Liver (tissue), 9 donors: Measurements from ENCODE around the gene PDE6B. TPM values are rescaled to one million over a fixed set of nuclear protein-coding genes. Genes with fewer than 3 reads are reported as not detected.

ENCODE experiments used
- DNase-seq: peaks from one replicate; pipeline ENCODE4 v3.0.0-alpha.2; 2017; ENCODE audit warnings: low spot score
- H3K27ac ChIP-seq, 2 donors: one replicate each; pipeline ENCODE4 v1.7.0; 2013; ENCODE audit warnings: inconsistent platforms in 2 of 2, low read length in 2 of 2, control low read depth in 1 of 2, low read depth in 1 of 2, mild to moderate bottlenecking in 1 of 2
- H3K27me3 ChIP-seq, 4 donors: one replicate each; pipeline versions ENCODE4 v1.6.1 to v1.7.0; 2013; ENCODE audit warnings: low read length in 3 of 4, inconsistent platforms in 1 of 4, mild to moderate bottlenecking in 1 of 4, moderate library complexity in 1 of 4; ENCODE audit not compliant: control insufficient read depth in 4 of 4, insufficient read depth in 4 of 4
- H3K36me3 ChIP-seq, 4 donors: one replicate each; pipeline versions ENCODE4 v1.6.1 to v1.7.0; 2013; ENCODE audit warnings: low read length in 3 of 4, mild to moderate bottlenecking in 3 of 4, low read depth in 1 of 4, moderate library complexity in 1 of 4; ENCODE audit not compliant: control insufficient read depth in 4 of 4, insufficient read depth in 3 of 4
- H3K4me1 ChIP-seq, 4 donors: one replicate each; pipeline versions ENCODE4 v1.6.1 to v1.7.0; 2013; ENCODE audit warnings: low read length in 3 of 4, mild to moderate bottlenecking in 3 of 4, moderate library complexity in 1 of 4; ENCODE audit not compliant: control insufficient read depth in 4 of 4, insufficient read depth in 4 of 4
- H3K4me3 ChIP-seq, 3 donors: one replicate each; pipeline versions ENCODE4 v1.6.1 to v1.7.0; 2013; ENCODE audit warnings: low read length in 3 of 3, control low read depth in 1 of 3, low read depth in 1 of 3, mild to moderate bottlenecking in 1 of 3
- H3K9ac ChIP-seq, 2 donors: one replicate each; pipeline ENCODE4 v1.7.0; 2013; ENCODE audit warnings: low read length in 2 of 2, mild to moderate bottlenecking in 2 of 2, moderate library complexity in 2 of 2, control low read depth in 1 of 2, low read depth in 1 of 2
- H3K9me3 ChIP-seq, 4 donors: one replicate each; pipeline versions ENCODE4 v1.6.1 to v1.7.0; 2013; ENCODE audit warnings: low read length in 3 of 4; ENCODE audit not compliant: control insufficient read depth in 4 of 4
- ATF3 ChIP-seq: IDR thresholded peaks from 2 replicates; pipeline ENCODE4 v1.6.1; 2016; ENCODE audit warnings: antibody characterized with exemption
- CTCF ChIP-seq: fragments of 150-350 bp; IDR thresholded peaks from 2 replicates; pipeline ENCODE4 v1.5.1; 2017; ENCODE audit warnings: improper control_type of control experiment, low read depth, low read length; ENCODE audit not compliant: missing input control
- EGR1 ChIP-seq, 2 donors: IDR thresholded peaks; 2 replicates each; pipeline ENCODE4 v1.6.1; 2016 to 2018; ENCODE audit warnings: antibody characterized with exemption in 2 of 2, low read depth in 2 of 2
- FOXA1 ChIP-seq: IDR thresholded peaks from 2 replicates; pipeline ENCODE4 v1.6.1; 2016; ENCODE audit warnings: antibody characterized with exemption
- FOXA2 ChIP-seq: IDR thresholded peaks from 2 replicates; pipeline ENCODE4 v1.6.1; 2016; ENCODE audit warnings: antibody characterized with exemption
- GABPA ChIP-seq, 2 donors: IDR thresholded peaks in 1 of 2; conservative IDR thresholded peaks in 1 of 2; 2 replicates each; pipeline ENCODE4 v1.6.1; 2016; ENCODE audit warnings: antibody characterized with exemption in 2 of 2, mild to moderate bottlenecking in 1 of 2, moderate library complexity in 1 of 2
- HNF4A ChIP-seq, 2 donors: conservative IDR thresholded peaks; 2 replicates each; pipeline ENCODE4 v1.6.1; 2016; ENCODE audit warnings: antibody characterized with exemption in 2 of 2, mild to moderate bottlenecking in 2 of 2
- JUND ChIP-seq, 2 donors: IDR thresholded peaks; 2 replicates each; pipeline ENCODE4 v1.6.1; 2016; ENCODE audit warnings: antibody characterized with exemption in 2 of 2
- NR2F2 ChIP-seq: IDR thresholded peaks from 2 replicates; pipeline ENCODE4 v1.6.1; 2016; ENCODE audit warnings: antibody characterized with exemption
- RAD21 ChIP-seq, 2 donors: IDR thresholded peaks; 2 replicates each; pipeline ENCODE4 v1.6.1; 2016; ENCODE audit warnings: antibody characterized with exemption in 2 of 2, mild to moderate bottlenecking in 2 of 2
- REST ChIP-seq: IDR thresholded peaks from 2 replicates; pipeline ENCODE4 v1.6.1; 2016; ENCODE audit warnings: antibody characterized with exemption, mild to moderate bottlenecking
- RXRA ChIP-seq, 2 donors: IDR thresholded peaks; 2 replicates each; pipeline ENCODE4 v1.6.1; 2017 to 2018; ENCODE audit warnings: antibody characterized with exemption in 2 of 2, mild to moderate bottlenecking in 1 of 2
- SP1 ChIP-seq: IDR thresholded peaks from 2 replicates; pipeline ENCODE4 v1.6.1; 2018; ENCODE audit warnings: antibody characterized with exemption, mild to moderate bottlenecking
- YY1 ChIP-seq: IDR thresholded peaks from 2 replicates; pipeline ENCODE4 v1.6.1; 2016; ENCODE audit warnings: antibody characterized with exemption, mild to moderate bottlenecking
- ZBTB33 ChIP-seq: IDR thresholded peaks from 2 replicates; pipeline ENCODE4 v1.6.1; 2016; ENCODE audit warnings: antibody characterized with exemption
- WGBS: extraction: QIAGEN DNeasy Blood & Tissue Kit; methylation state at CpG from one replicate; pipeline ENCODE4 v1.1.7; 2013; 5-methylcytosine and 5-hydroxymethylcytosine counted together
- polyA plus RNA-seq, 2 donors: library from polyadenylated mRNA; stranded (reverse) in 1 of 2; unstranded in 1 of 2; fragments of 200-250 nt in 1 of 2; fragments of >200 nt in 1 of 2; fragmentation: Nextera tagmentation in 1 of 2; extraction: Ambion mirVana in 1 of 2; gene quantifications; one replicate each; pipeline versions ENCODE4 v1.2.1 to v1.2.3, GENCODE V29; 2013 to 2015
- total RNA-seq, 2 donors: library from RNA; depleted of rRNA; stranded (reverse); fragments of >200 nt; gene quantifications; one replicate each; pipeline ENCODE4 v1.2.3, GENCODE V29; 2014
- donor health status: healthy.
- donor health status: healthy.
- donor health status: healthy.
- donor health status: healthy.
- donor health status: healthy.

The PDE6B gene
- total and polyA plus RNA-seq, 4 donors, result 0.28 to 7.3 (median 0.49) TPM

GRCh38 chr4:601612-602558 lies 23.5 kb upstream of the PDE6B start (continued):
- TF ChIP-seq REST, result no peak
- TF ChIP-seq FOXA2, result no peak
- TF ChIP-seq EGR1 (IDR thresholded peaks at IDR 0.05; ENCODE audit: low read depth in 2 of 2), result no peak
- TF ChIP-seq RAD21 (IDR thresholded peaks at IDR 0.05), result no peak
- TF ChIP-seq ATF3, result no peak
- no peak for TF ChIP-seq NR2F2
- no peak for TF ChIP-seq JUND (IDR thresholded peaks at IDR 0.05)
- no peak for TF ChIP-seq HNF4A (conservative IDR thresholded peaks at IDR 0.05)
- TF ChIP-seq SP1, result no peak
- no peak for TF ChIP-seq FOXA1

GRCh38 chr4:602559-602942 lies 22.8 kb upstream of the PDE6B start:
- no peaks in the 10 kb centered on the region for H3K36me3 ChIP-seq
- no peak overlapping the region for H3K27ac ChIP-seq
- peaks cover 0 to 4% (median 3%) of the 10 kb centered on the region in 4 donors for H3K27me3 ChIP-seq
- peaks cover 0 to 5% (median 1%) of the 10 kb centered on the region in 4 donors for H3K9me3 ChIP-seq
- no peak overlapping the region for H3K9ac ChIP-seq
- peak; percentile 66 for DNase-seq
- TF ChIP-seq GABPA (IDR thresholded peaks at IDR 0.05 in 1 of 2, conservative IDR thresholded peaks at IDR 0.05 in 1 of 2), result no peak
- peak; percentile 14 for TF ChIP-seq CTCF
- TF ChIP-seq HNF4A (conservative IDR thresholded peaks at IDR 0.05), result no peak
- no peak for TF ChIP-seq YY1
- TF ChIP-seq NR2F2, result no peak
- TF ChIP-seq RXRA (IDR thresholded peaks at IDR 0.05), result no peak
- H3K4me1 ChIP-seq, result no peaks in the 10 kb centered on the region
- H3K4me3 ChIP-seq, result no peak overlapping the region
- WGBS, result 15% methylated on average over 8 of the region's 8 CpGs

- no peak for DNase-seq
- H3K4me1 ChIP-seq, result no peaks in the 10 kb centered on the region
- H3K36me3 ChIP-seq, result no peaks in the 10 kb centered on the region
- no peak overlapping the region for H3K27ac ChIP-seq
- peaks cover 0 to 4% (median under 1%) of the 10 kb centered on the region in 4 donors for H3K27me3 ChIP-seq
- H3K9me3 ChIP-seq, result peaks cover 0 to 5% (median 1%) of the 10 kb centered on the region in 4 donors
- H3K9ac ChIP-seq, result no peak overlapping the region
- TF ChIP-seq FOXA1 (no peak), CTCF (no peak), RAD21 (IDR thresholded peaks at IDR 0.05) (no peak), SP1 (no peak), JUND (IDR thresholded peaks at IDR 0.05) (no peak), HNF4A (conservative IDR thresholded peaks at IDR 0.05) (no peak), ZBTB33 (no peak), GABPA (IDR thresholded peaks at IDR 0.05 in 1 of 2, conservative IDR thresholded peaks at IDR 0.05 in 1 of 2) (no peak), RXRA (IDR thresholded peaks at IDR 0.05) (no peak), YY1 (no peak), FOXA2 (no peak)
- WGBS, result 70% methylated on average over 3 of the region's 3 CpGs
- no peak overlapping the region for H3K4me3 ChIP-seq
Measured at GRCh38 chr4:604131-604530, 21.2 kb upstream of the PDE6B start.
